NB4 (cell line): Measurements from ENCODE around the gene MAN1A2.

Experiments
- CTCF ChIP-seq: IDR thresholded peaks from one replicate; pipeline ENCODE4 v1.5.1; 2012; ENCODE audit warnings: low read depth, low read length
- POLR2A ChIP-seq: IDR thresholded peaks from 2 replicates; pipeline ENCODE4 v1.6.1; 2011; ENCODE audit warnings: mild to moderate bottlenecking; ENCODE audit not compliant: insufficient read length; ENCODE audit errors: extremely low read depth

- no peak for TF ChIP-seq CTCF
- TF ChIP-seq POLR2A: no peak
Measured at GRCh38 chr1:117569856-117570255, 202.6 kb downstream of the MAN1A2 start.
